HCT116 (cell line): ENCODE data around the gene FHIT. TPM values are rescaled to one million over a fixed set of nuclear protein-coding genes. Genes with fewer than 3 reads are reported as not detected.

Experiments
- ATAC-seq: fragments of 200-7000 bp; cut with Tn5 transposase; 2 replicates; pipeline ENCODE4 v1.9.1; 2020; ENCODE audit warnings: mild to moderate bottlenecking, moderate library complexity
- BruUV-seq: library from RNA; stranded (reverse); fragments of 400-500 nt; replicated peaks from 2 replicates; lab custom pipeline; 2021; lab: Mats Ljungman, UMichigan
- CTCF ChIA-PET: fragments of 300-600 bp; sonication (Branson Sonifier 250); formaldehyde crosslinking; loops from one replicate; lab custom pipeline; 2021; ENCODE audit warnings: antibody characterized with exemption; lab: Charles Lee
- POLR2A ChIA-PET: fragments of 300-600, 350-600 bp; sonication (Branson Sonifier 250); formaldehyde crosslinking; loops from one replicate; lab custom pipeline; 2021; ENCODE audit warnings: antibody characterized with exemption; lab: Charles Lee
- RAD21 ChIA-PET, 2 experiments: fragments of 300-600 bp; sonication (Branson Sonifier 250); formaldehyde crosslinking; loops; one replicate each; lab custom pipeline; 2023; ENCODE audit warnings: low total read pairs in 2 of 2; ENCODE audit not compliant: uncharacterized antibody in 2 of 2, unreplicated experiment in 2 of 2, low non-redundant PET in 1 of 2; lab: Charles Lee
- DNase-seq: peaks from one replicate; pipeline ENCODE4 v3.0.0-alpha.2; 2010; ENCODE audit warnings: low read depth, low spot score
- H2AFZ ChIP-seq: fragments of 200-600 bp; shearing (Covaris generic), sonication (generic); 2 replicates; pipeline ENCODE4 v1.6.1; 2017; ENCODE audit warnings: low read depth, mixed run types, mixed read lengths, antibody characterized with exemption, low read length; ENCODE audit not compliant: poor library complexity, severe bottlenecking
- H3K27ac ChIP-seq: 2 replicates; pipeline ENCODE4 v1.5.1; 2012; ENCODE audit warnings: low read depth, low read length
- H3K27me3 ChIP-seq: fragments of 200-600 bp; sonication (generic); 2 replicates; pipeline ENCODE4 v1.6.1; 2016; ENCODE audit warnings: mixed run types, low read length, mixed read lengths; ENCODE audit not compliant: insufficient read depth
- H3K36me3 ChIP-seq, 2 experiments: fragments of 200-500 bp in 1 of 2; fragments of 200-600 bp in 1 of 2; sonication (Bioruptor generic) in 1 of 2; sonication (generic) in 1 of 2; 2 replicates each; pipeline versions ENCODE4 v1.5.1 to v1.6.1; 2014 to 2016; ENCODE audit warnings: low read length in 2 of 2, inconsistent platforms in 1 of 2, mixed read lengths in 1 of 2, mixed run types in 1 of 2; ENCODE audit not compliant: insufficient read depth in 2 of 2, control insufficient read depth in 1 of 2
- H3K4me1 ChIP-seq, 2 experiments: fragments of 200-600 bp in 1 of 2; sonication (generic) in 1 of 2; 2 replicates each; pipeline versions ENCODE4 v1.5.1 to v1.6.1; 2012 to 2017; ENCODE audit warnings: low read length in 2 of 2, inconsistent platforms in 1 of 2, mild to moderate bottlenecking in 1 of 2, mixed read lengths in 1 of 2, mixed run types in 1 of 2, moderate library complexity in 1 of 2; ENCODE audit not compliant: insufficient read depth in 2 of 2, control insufficient read depth in 1 of 2
- H3K4me2 ChIP-seq: fragments of 200-600 bp; sonication (generic); 2 replicates; pipeline ENCODE4 v1.6.1; 2017; ENCODE audit warnings: mixed run types, low read length, mixed read lengths
- H3K4me3 ChIP-seq, 2 experiments: fragments of 200-600 bp in 1 of 2; sonication (generic) in 1 of 2; replicated peaks in 1 of 2; 2 replicates each; pipeline ENCODE4 v1.5.1; 2011 to 2016; ENCODE audit warnings: low read length in 2 of 2, control low read depth in 1 of 2, low read depth in 1 of 2, mild to moderate bottlenecking in 1 of 2, mixed read lengths in 1 of 2, mixed run types in 1 of 2
- H3K79me2 ChIP-seq: fragments of 200-600 bp; sonication (generic); 2 replicates; pipeline ENCODE4 v1.6.1; 2017; ENCODE audit warnings: mild to moderate bottlenecking, mixed run types, low read length, moderate library complexity, mixed read lengths; ENCODE audit not compliant: insufficient read depth
- H3K9ac ChIP-seq: fragments of 200-600 bp; sonication (generic); 2 replicates; pipeline ENCODE4 v1.6.1; 2016; ENCODE audit warnings: low read length, mixed read lengths
- H3K9me2 ChIP-seq: fragments of 200-600 bp; sonication (generic), shearing (Covaris generic); 2 replicates; pipeline ENCODE4 v1.6.1; 2017; ENCODE audit warnings: mixed run types, mild to moderate bottlenecking, moderate library complexity; ENCODE audit not compliant: insufficient read depth
- H3K9me3 ChIP-seq, 2 experiments: fragments of 200-500 bp in 1 of 2; fragments of 200-600 bp in 1 of 2; sonication (Bioruptor generic) in 1 of 2; sonication (generic) in 1 of 2; 2 replicates each; pipeline ENCODE4 v1.6.1; 2014 to 2017; ENCODE audit warnings: low read length in 2 of 2, mixed read lengths in 2 of 2, inconsistent platforms in 1 of 2, low read depth in 1 of 2, mild to moderate bottlenecking in 1 of 2, mixed run types in 1 of 2, moderate library complexity in 1 of 2; ENCODE audit not compliant: control insufficient read depth in 1 of 2, insufficient read depth in 1 of 2
- H4K20me1 ChIP-seq: fragments of 200-600 bp; sonication (generic), shearing (Covaris generic); 2 replicates; pipeline ENCODE4 v1.6.1; 2017; ENCODE audit warnings: mixed run types, mild to moderate bottlenecking, moderate library complexity; ENCODE audit not compliant: insufficient read depth
- CBX3 ChIP-seq: IDR thresholded peaks from 2 replicates; pipeline ENCODE4 v1.6.1; 2012; ENCODE audit warnings: low read depth
- EGR1 ChIP-seq: IDR thresholded peaks from 2 replicates; pipeline ENCODE4 v1.6.1; 2012; ENCODE audit warnings: low read depth
- ELF1 ChIP-seq: IDR thresholded peaks from 2 replicates; pipeline ENCODE4 v1.6.1; 2012; ENCODE audit warnings: low read depth, borderline replicate concordance
- EZH2 ChIP-seq: fragments of 200-600 bp; sonication (generic); IDR thresholded peaks from 2 replicates; pipeline ENCODE4 v1.6.1; 2017; ENCODE audit warnings: antibody characterized with exemption, mixed run types
- JUND ChIP-seq: IDR thresholded peaks from 2 replicates; pipeline ENCODE4 v1.6.1; 2012
- POLR2A ChIP-seq: IDR thresholded peaks from 2 replicates; pipeline ENCODE4 v1.7.0; 2011; ENCODE audit warnings: borderline replicate concordance; ENCODE audit not compliant: insufficient read depth, insufficient read length; ENCODE audit errors: extremely low read depth
- SIN3A ChIP-seq: IDR thresholded peaks from 2 replicates; pipeline ENCODE4 v1.6.1; 2012; ENCODE audit warnings: low read depth
- SRF ChIP-seq: IDR thresholded peaks from 2 replicates; pipeline ENCODE4 v1.6.1; 2012; ENCODE audit warnings: low read depth
- TCF7L2 ChIP-seq: IDR thresholded peaks from 2 replicates; pipeline ENCODE4 v1.7.0; 2011; ENCODE audit warnings: borderline replicate concordance, inconsistent platforms; ENCODE audit not compliant: insufficient read depth, insufficient read length; ENCODE audit errors: extremely low read depth
- ZFX ChIP-seq: fragments of 450-650 bp; IDR thresholded peaks from 2 replicates; pipeline ENCODE4 v1.6.1; 2017
- ZNF274 ChIP-seq: fragments of 200-500 bp; sonication (Bioruptor generic); IDR thresholded peaks from 2 replicates; pipeline ENCODE4 v1.6.1; 2014; ENCODE audit warnings: mild to moderate bottlenecking, low read depth, low read length, inconsistent platforms
- intact Hi-C: fragments of 100-400 bp; cut with micrococcal nuclease; formaldehyde crosslinking; loops from 2 replicates; pipeline ENCODE4 v1.10.0; 2022
- total RNA-seq: library from RNA; stranded (reverse); gene quantifications from one replicate; pipeline ENCODE4 v1.2.1, GENCODE V29; 2021; ENCODE audit not compliant: unreplicated experiment
- TF ChIP-seq, protein P1 (sequence below): IDR thresholded peaks from 2 replicates; pipeline ENCODE4 v1.6.1; 2012
- TF ChIP-seq, protein P2 (sequence below): IDR thresholded peaks from 2 replicates; pipeline ENCODE4 v1.6.1; 2012
- TF ChIP-seq, protein P3 (sequence below), 3 experiments: fragments of 200-600 bp in 1 of 3; sonication (generic) in 1 of 3; IDR thresholded peaks in 2 of 3; conservative IDR thresholded peaks in 1 of 3; 2 replicates each; pipeline ENCODE4 v1.5.1; 2012 to 2017; ENCODE audit warnings: low read depth in 2 of 3, low read length in 2 of 3, antibody characterized with exemption in 1 of 3, borderline replicate concordance in 1 of 3, control low read depth in 1 of 3, mild to moderate bottlenecking in 1 of 3, mixed read lengths in 1 of 3, mixed run types in 1 of 3, moderate library complexity in 1 of 3; ENCODE audit not compliant: insufficient read depth in 1 of 3
- TF ChIP-seq, protein P4 (sequence below): IDR thresholded peaks from 2 replicates; pipeline ENCODE4 v1.6.1; 2011; ENCODE audit warnings: mild to moderate bottlenecking, low read length, moderate library complexity; ENCODE audit not compliant: insufficient replicate concordance; ENCODE audit errors: extremely low read depth

The FHIT gene
- total RNA-seq, 1 experiment from 2014 or later: 20.1 TPM

DNA sequence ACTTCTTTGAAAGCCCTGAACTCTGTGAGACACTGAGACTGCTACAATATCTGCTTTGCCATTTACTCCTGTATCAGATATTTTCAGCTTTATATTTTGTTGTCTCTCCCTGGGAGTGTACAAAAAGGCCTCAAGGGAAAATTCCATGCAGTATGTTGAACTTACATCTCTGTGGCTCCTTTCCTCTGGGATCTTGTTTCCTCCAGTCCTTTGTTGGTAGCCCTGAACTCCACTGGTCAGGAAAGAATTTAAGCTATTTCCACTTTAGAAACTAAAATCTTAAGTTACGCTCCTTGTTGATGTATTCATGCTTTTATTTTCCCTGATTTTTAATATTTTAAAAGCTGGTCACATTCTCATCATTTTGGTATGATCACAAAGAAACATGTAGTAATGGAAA lies 277.9 kb downstream of the FHIT start:
- ChIA-PET POLR2A (no interaction called here), CTCF (no interaction called here), RAD21 (no interaction called here)
- intact Hi-C loops: no loop called here
- Histone ChIP-seq H3K9ac (no peak overlapping the region), H3K9me3 (no peaks in the 10 kb centered on the region; a peak in 1 of 4 replicates), H3K9me2 (no peaks in the 10 kb centered on the region; the same call in 1 of the 2 replicates), H4K20me1 (no peaks in the 10 kb centered on the region), H2AFZ (no peak overlapping the region), H3K4me3 (no peak overlapping the region), H3K36me3 (no peaks in the 10 kb centered on the region), H3K27ac (no peak overlapping the region), H3K27me3 (no peaks in the 10 kb centered on the region), H3K4me1 (no peaks in the 10 kb centered on the region), H3K79me2 (no peaks in the 10 kb centered on the region), H3K4me2 (no peak overlapping the region)
- BruUV-seq: no TSS peak
- TF ChIP-seq, protein P1, sequence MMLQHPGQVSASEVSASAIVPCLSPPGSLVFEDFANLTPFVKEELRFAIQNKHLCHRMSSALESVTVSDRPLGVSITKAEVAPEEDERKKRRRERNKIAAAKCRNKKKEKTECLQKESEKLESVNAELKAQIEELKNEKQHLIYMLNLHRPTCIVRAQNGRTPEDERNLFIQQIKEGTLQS: no peak
- no peak for TF ChIP-seq CBX3
- no peak for TF ChIP-seq TCF7L2
- TF ChIP-seq SIN3A: no peak
- no peak for TF ChIP-seq JUND
- TF ChIP-seq, protein P2, sequence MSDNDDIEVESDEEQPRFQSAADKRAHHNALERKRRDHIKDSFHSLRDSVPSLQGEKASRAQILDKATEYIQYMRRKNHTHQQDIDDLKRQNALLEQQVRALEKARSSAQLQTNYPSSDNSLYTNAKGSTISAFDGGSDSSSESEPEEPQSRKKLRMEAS: no peak
- TF ChIP-seq SRF: no peak
- TF ChIP-seq EGR1: no peak
- no peak for TF ChIP-seq ELF1
- DNase-seq (no peak), ATAC-seq (no peak)

DNA sequence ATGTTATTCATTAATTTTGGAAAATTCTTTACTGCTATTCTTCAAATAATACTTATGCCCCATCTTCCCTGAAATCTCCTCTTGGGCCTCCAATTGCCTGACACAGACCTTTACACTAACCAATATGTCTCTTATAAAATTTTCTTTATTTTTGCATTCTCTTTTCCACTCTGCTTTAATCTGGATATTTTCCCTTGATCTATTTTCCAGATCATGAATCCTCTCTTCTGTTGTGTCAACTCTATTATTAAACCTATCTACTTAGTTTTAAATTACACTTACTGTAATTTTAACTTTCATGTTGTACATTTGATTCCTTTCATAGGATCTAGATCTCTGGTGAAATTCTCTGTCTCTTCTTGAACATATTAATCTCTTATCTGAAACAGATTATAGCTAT lies 278.7 kb downstream of the FHIT start:
- H3K9me2 ChIP-seq: no peaks in the 10 kb centered on the region; the same call in 1 of the 2 replicates
- no peaks in the 10 kb centered on the region for H3K27me3 ChIP-seq
- TF ChIP-seq, protein P3, sequence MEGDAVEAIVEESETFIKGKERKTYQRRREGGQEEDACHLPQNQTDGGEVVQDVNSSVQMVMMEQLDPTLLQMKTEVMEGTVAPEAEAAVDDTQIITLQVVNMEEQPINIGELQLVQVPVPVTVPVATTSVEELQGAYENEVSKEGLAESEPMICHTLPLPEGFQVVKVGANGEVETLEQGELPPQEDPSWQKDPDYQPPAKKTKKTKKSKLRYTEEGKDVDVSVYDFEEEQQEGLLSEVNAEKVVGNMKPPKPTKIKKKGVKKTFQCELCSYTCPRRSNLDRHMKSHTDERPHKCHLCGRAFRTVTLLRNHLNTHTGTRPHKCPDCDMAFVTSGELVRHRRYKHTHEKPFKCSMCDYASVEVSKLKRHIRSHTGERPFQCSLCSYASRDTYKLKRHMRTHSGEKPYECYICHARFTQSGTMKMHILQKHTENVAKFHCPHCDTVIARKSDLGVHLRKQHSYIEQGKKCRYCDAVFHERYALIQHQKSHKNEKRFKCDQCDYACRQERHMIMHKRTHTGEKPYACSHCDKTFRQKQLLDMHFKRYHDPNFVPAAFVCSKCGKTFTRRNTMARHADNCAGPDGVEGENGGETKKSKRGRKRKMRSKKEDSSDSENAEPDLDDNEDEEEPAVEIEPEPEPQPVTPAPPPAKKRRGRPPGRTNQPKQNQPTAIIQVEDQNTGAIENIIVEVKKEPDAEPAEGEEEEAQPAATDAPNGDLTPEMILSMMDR (IDR thresholded peaks at IDR 0.05 in 2 of 3, conservative IDR thresholded peaks at IDR 0.05 in 1 of 3; ENCODE audit: borderline replicate concordance in 1 of 3, insufficient read depth in 1 of 3, low read depth in 2 of 3, low read length in 2 of 3): no peak
- TF ChIP-seq JUND (no peak), EZH2 (no peak), ZNF274 (no peak), ZFX (no peak), TCF7L2 (no peak), POLR2A (no peak), SRF (no peak)
- TF ChIP-seq, protein P4, sequence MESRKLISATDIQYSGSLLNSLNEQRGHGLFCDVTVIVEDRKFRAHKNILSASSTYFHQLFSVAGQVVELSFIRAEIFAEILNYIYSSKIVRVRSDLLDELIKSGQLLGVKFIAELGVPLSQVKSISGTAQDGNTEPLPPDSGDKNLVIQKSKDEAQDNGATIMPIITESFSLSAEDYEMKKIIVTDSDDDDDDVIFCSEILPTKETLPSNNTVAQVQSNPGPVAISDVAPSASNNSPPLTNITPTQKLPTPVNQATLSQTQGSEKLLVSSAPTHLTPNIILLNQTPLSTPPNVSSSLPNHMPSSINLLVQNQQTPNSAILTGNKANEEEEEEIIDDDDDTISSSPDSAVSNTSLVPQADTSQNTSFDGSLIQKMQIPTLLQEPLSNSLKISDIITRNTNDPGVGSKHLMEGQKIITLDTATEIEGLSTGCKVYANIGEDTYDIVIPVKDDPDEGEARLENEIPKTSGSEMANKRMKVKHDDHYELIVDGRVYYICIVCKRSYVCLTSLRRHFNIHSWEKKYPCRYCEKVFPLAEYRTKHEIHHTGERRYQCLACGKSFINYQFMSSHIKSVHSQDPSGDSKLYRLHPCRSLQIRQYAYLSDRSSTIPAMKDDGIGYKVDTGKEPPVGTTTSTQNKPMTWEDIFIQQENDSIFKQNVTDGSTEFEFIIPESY: no peak
- H3K4me2 ChIP-seq: no peak overlapping the region
- no peaks in the 10 kb centered on the region for H3K79me2 ChIP-seq
- H3K27ac ChIP-seq: no peak overlapping the region
- H4K20me1 ChIP-seq: no peaks in the 10 kb centered on the region
- DNase-seq (no peak), ATAC-seq (no peak)
- no peaks in the 10 kb centered on the region; a peak in 1 of 4 replicates for H3K9me3 ChIP-seq
- ChIA-PET POLR2A (no interaction called here), CTCF (no interaction called here), RAD21 (no interaction called here)
- no peak overlapping the region for H3K4me3 ChIP-seq
- BruUV-seq: no TSS peak
- no peaks in the 10 kb centered on the region for H3K36me3 ChIP-seq
- H3K9ac ChIP-seq: no peak overlapping the region
- no peaks in the 10 kb centered on the region for H3K4me1 ChIP-seq
- intact Hi-C loops: no loop called here
- H2AFZ ChIP-seq: no peak overlapping the region
